HG03159 (cell line): ENCODE results near the gene CBFA2T3.

ENCODE experiments used
- ATAC-seq: cut with Tn5 transposase; IDR thresholded peaks from one replicate; pipeline ENCODE4 v1.9.1; 2021; ENCODE audit warnings: mild to moderate bottlenecking, moderate library complexity; ENCODE audit not compliant: unreplicated experiment

Gene CBFA2T3

DNA sequence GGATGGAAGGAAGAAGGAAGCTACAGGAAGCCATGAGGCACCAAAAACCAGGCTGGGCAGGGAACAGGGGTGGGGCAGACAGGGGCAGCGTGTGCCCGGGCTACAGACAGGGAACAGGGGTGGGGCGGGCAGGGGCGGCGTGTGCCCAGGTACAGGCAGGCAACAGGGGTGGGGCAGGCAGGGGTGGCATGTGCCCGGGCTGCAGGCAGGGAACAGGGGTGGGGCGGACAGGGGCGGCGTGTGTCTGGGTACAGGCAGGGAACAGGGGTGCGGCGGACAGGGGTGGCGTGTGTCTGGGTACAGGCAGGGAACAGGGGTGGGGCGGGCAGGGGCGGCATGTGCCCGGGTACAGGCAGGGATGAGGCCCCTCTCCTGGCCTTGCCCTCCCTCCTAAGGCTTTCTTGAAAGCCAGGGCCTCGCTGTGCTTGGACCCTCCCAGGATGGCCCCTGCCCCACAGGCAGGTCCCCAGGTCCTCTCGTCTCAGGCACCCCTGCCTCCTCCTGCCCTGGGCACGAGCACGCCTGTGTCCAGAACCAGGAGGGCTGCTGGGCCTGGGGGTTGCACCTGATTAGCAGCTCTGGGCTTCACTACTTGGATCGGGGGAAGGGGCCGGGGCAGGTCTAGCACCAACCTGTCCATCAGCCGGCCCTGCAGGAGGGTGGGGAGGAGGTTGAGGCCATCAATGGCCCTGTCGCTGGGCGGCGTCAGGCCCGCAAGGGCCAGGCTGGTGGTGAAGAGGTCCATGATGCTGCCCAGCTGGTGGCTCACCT lies 150.8 kb downstream of the CBFA2T3 start:
- ATAC-seq = no peak

DNA sequence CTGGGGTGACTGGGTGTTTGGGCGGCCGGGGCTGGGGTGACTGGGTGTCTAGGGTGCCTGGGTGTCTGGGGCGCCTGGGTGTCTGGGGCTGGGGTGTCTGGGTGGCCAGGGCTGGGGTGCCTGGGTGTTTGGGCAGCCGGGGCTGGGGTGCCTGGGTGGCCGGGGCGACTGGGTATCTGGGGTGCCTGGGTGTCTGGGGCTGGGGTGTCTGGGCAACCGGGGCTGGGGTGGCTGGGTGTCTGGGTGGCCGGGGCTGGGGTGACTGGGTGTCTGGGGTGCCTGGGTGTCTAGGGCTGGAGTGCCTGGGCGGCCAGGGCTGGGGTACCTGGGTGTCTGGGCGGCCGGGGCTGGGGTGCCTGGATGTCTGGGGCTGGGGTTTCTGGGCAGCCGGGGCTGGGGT lies 151.9 kb downstream of the CBFA2T3 start:
- ATAC-seq = no peak
